ENCODE data around the gene CA10.

CA10 gene

DNA sequence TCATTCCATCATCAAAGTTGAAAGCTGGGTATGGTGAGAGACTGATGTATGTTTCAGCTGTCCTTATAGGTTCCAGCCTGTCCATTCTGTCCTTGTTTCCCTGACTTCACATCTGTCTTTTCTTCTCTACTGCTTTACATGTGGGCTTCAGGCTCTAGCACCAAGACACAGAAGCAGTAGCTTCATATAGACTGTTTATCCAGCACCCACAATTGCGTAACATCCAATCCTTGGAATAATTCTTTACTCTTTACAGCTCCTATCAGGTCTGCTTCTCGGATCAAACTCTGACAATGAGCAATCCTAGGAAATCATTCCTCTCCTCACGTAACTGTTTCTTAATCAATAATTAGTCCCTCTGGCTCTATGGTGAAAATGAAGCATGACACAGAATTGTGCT is 158.9 kb downstream of the CA10 start:
- Histone ChIP-seq H2AFZ (ENCODE audit: low read length) (no peak overlapping the region), H3K9me3 (ENCODE audit: insufficient read depth, low read depth, low read length) (no peaks in the 10 kb centered on the region), H3K36me3 (ENCODE audit: insufficient read depth, low read length) (no peaks in the 10 kb centered on the region), H3K9me2 (replicated peaks; ENCODE audit: low read depth, low read length) (no peaks in the 10 kb centered on the region), H3K4me1 (ENCODE audit: insufficient read depth, low read length, poor library complexity, severe bottlenecking) (no peaks in the 10 kb centered on the region), H3K4me3 (ENCODE audit: low read length, poor library complexity, severe bottlenecking) (no peak overlapping the region), H3K79me2 (ENCODE audit: insufficient read depth, low read length) (no peaks in the 10 kb centered on the region), H3F3A (ENCODE audit: low read depth) (no peaks in the 10 kb centered on the region), H3K9ac (ENCODE audit: low read depth, low read length, poor library complexity, severe bottlenecking) (no peak overlapping the region), H3K4me2 (ENCODE audit: low read depth, low read length, poor library complexity, severe bottlenecking) (no peak overlapping the region), H4K20me1 (ENCODE audit: insufficient read depth, low read length, poor library complexity, severe bottlenecking) (no peaks in the 10 kb centered on the region), H3K27me3 (ENCODE audit: insufficient read depth, low read length, poor library complexity, severe bottlenecking) (no peaks in the 10 kb centered on the region)
- TF ChIP-seq EZH2phosphoT487 (IDR thresholded peaks at IDR 0.05; ENCODE audit: borderline replicate concordance) (no peak), CTCF (conservative IDR thresholded peaks at IDR 0.05; ENCODE audit: low read length) (no peak)

- no peak overlapping the region for H3K9ac ChIP-seq (ENCODE audit: low read depth, low read length, poor library complexity, severe bottlenecking)
Measured at GRCh38 chr17:51997723-51998122, 160.8 kb downstream of the CA10 start.

GRCh38 chr17:51995797-51996403 is 162.6 kb downstream of the CA10 start:
- H3K36me3 ChIP-seq (ENCODE audit: insufficient read depth, low read length), result no peaks in the 10 kb centered on the region
- H3K9me2 ChIP-seq (replicated peaks; ENCODE audit: low read depth, low read length), result no peaks in the 10 kb centered on the region
- H3K4me2 ChIP-seq (ENCODE audit: low read depth, low read length, poor library complexity, severe bottlenecking), result no peak overlapping the region
- no peaks in the 10 kb centered on the region for H3K4me1 ChIP-seq (ENCODE audit: insufficient read depth, low read length, poor library complexity, severe bottlenecking)
- no peak overlapping the region for H2AFZ ChIP-seq (ENCODE audit: low read length)
- no peak overlapping the region for H3K4me3 ChIP-seq (ENCODE audit: low read length, poor library complexity, severe bottlenecking)
- H3K9me3 ChIP-seq (ENCODE audit: insufficient read depth, low read depth, low read length), result no peaks in the 10 kb centered on the region
- no peak overlapping the region for H3K9ac ChIP-seq (ENCODE audit: low read depth, low read length, poor library complexity, severe bottlenecking)
- H4K20me1 ChIP-seq (ENCODE audit: insufficient read depth, low read length, poor library complexity, severe bottlenecking), result no peaks in the 10 kb centered on the region
- no peak for TF ChIP-seq CTCF (conservative IDR thresholded peaks at IDR 0.05; ENCODE audit: low read length)
- TF ChIP-seq EZH2phosphoT487 (IDR thresholded peaks at IDR 0.05; ENCODE audit: borderline replicate concordance), result no peak
- no peaks in the 10 kb centered on the region for H3K79me2 ChIP-seq (ENCODE audit: insufficient read depth, low read length)
- H3K27me3 ChIP-seq (ENCODE audit: insufficient read depth, low read length, poor library complexity, severe bottlenecking), result no peaks in the 10 kb centered on the region
- no peaks in the 10 kb centered on the region for H3F3A ChIP-seq (ENCODE audit: low read depth)

More at GRCh38 chr17:51997723-51998122, 160.8 kb downstream of the CA10 start:
- H3K36me3 ChIP-seq (ENCODE audit: insufficient read depth, low read length), result no peaks in the 10 kb centered on the region
- no peak overlapping the region for H3K4me2 ChIP-seq (ENCODE audit: low read depth, low read length, poor library complexity, severe bottlenecking)
- no peaks in the 10 kb centered on the region for H3K9me2 ChIP-seq (replicated peaks; ENCODE audit: low read depth, low read length)
- H3K79me2 ChIP-seq (ENCODE audit: insufficient read depth, low read length), result no peaks in the 10 kb centered on the region
- TF ChIP-seq CTCF (conservative IDR thresholded peaks at IDR 0.05; ENCODE audit: low read length) (no peak), EZH2phosphoT487 (IDR thresholded peaks at IDR 0.05; ENCODE audit: borderline replicate concordance) (no peak)
- no peaks in the 10 kb centered on the region for H4K20me1 ChIP-seq (ENCODE audit: insufficient read depth, low read length, poor library complexity, severe bottlenecking)
- no peaks in the 10 kb centered on the region for H3K27me3 ChIP-seq (ENCODE audit: insufficient read depth, low read length, poor library complexity, severe bottlenecking)
- H3K4me3 ChIP-seq (ENCODE audit: low read length, poor library complexity, severe bottlenecking), result no peak overlapping the region
- H3K4me1 ChIP-seq (ENCODE audit: insufficient read depth, low read length, poor library complexity, severe bottlenecking), result no peaks in the 10 kb centered on the region
- no peak overlapping the region for H2AFZ ChIP-seq (ENCODE audit: low read length)
- H3K9me3 ChIP-seq (ENCODE audit: insufficient read depth, low read depth, low read length), result no peaks in the 10 kb centered on the region
- no peaks in the 10 kb centered on the region for H3F3A ChIP-seq (ENCODE audit: low read depth)
